ENCODE measurements around the gene HES6. TPM values are rescaled to one million over a fixed set of nuclear protein-coding genes. Genes with fewer than 3 reads are reported as not detected.

HES6 gene
- total RNA-seq, 4 donors from 2014 or later, result 3.8 to 19.5 (median 12.2) TPM

DNA sequence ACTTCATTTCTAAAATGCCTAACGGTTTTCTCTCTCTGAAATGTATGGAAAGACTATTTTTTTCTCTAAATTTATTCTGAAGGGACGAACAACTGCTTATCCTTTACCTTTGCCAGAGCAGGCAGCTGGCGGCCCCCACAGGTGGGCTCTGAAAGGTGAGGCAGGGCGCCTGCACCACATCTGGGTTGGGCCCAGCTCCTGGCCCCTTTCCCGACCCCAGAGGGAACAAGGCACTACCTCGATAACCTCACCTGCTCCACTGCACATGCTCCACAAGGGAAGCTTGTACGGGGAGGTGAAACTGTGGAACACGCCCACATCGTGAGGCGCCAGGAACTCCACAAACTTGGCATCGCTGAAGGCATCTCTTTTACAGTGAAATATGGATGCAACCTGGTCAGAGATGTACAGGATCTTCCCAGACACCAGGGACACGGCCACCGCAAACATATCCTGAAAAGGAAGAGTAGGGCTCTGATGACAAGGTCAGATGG, 31.3 kb upstream of the HES6 start:
- ATAC-seq, result no peak
- H3K27me3 ChIP-seq, result no peaks in the 10 kb centered on the region
- H3K4me3 ChIP-seq, result no peak overlapping the region
- no peaks in the 10 kb centered on the region for H3K4me1 ChIP-seq
- H3K36me3 ChIP-seq, result peaks cover 0 to 99% of the 10 kb centered on the region in 2 donors
- no peak overlapping the region for H3K27ac ChIP-seq
- WGBS, 2 donors (ENCODE audit: low coverage in 1 of 2), result 76 to 83% methylated on average over 2 to 3 of the region's 13 CpGs
- no peaks in the 10 kb centered on the region for H3K9me3 ChIP-seq
- no peak for TF ChIP-seq POLR2A (IDR thresholded peaks at IDR 0.05)
- no peak for TF ChIP-seq POLR2AphosphoS5 (IDR thresholded peaks at IDR 0.05)
- no peak for TF ChIP-seq EP300 (IDR thresholded peaks at IDR 0.05)
- TF ChIP-seq, protein P1, sequence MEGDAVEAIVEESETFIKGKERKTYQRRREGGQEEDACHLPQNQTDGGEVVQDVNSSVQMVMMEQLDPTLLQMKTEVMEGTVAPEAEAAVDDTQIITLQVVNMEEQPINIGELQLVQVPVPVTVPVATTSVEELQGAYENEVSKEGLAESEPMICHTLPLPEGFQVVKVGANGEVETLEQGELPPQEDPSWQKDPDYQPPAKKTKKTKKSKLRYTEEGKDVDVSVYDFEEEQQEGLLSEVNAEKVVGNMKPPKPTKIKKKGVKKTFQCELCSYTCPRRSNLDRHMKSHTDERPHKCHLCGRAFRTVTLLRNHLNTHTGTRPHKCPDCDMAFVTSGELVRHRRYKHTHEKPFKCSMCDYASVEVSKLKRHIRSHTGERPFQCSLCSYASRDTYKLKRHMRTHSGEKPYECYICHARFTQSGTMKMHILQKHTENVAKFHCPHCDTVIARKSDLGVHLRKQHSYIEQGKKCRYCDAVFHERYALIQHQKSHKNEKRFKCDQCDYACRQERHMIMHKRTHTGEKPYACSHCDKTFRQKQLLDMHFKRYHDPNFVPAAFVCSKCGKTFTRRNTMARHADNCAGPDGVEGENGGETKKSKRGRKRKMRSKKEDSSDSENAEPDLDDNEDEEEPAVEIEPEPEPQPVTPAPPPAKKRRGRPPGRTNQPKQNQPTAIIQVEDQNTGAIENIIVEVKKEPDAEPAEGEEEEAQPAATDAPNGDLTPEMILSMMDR (IDR thresholded peaks at IDR 0.05), result no peak

DNA sequence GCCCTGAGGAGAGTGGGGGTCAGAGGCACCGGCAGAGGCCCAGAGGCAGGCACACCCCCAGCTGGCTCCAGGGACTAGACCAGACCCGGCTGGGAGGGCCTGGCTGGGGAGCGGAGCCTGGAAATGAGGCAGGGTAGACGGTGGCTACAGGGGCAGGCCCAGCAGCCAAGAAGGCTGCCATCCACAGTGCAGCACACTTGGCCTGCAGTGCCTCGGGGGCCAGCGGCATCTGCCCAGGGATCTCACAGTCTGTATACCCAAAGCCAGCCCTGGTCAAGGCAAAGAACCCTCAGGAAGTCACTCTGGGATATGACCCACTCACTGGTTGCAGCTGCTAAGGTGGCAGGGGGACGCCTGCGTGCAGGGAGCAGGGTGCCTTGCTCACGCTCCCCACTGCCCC, 30.8 kb upstream of the HES6 start:
- no peak for ATAC-seq
- H3K4me3 ChIP-seq, result no peak overlapping the region
- WGBS, 2 donors (ENCODE audit: low coverage in 1 of 2), result 79 to 100% methylated on average over 2 to 4 of the region's 9 CpGs
- no peaks in the 10 kb centered on the region for H3K9me3 ChIP-seq
- TF ChIP-seq POLR2A (IDR thresholded peaks at IDR 0.05) (no peak), POLR2AphosphoS5 (IDR thresholded peaks at IDR 0.05) (no peak), EP300 (IDR thresholded peaks at IDR 0.05) (no peak)
- TF ChIP-seq, protein P1 (IDR thresholded peaks at IDR 0.05), result no peak
- H3K27me3 ChIP-seq, result no peaks in the 10 kb centered on the region
- no peaks in the 10 kb centered on the region for H3K4me1 ChIP-seq
- H3K27ac ChIP-seq, result no peak overlapping the region
- peaks cover 0 to 99% of the 10 kb centered on the region in 2 donors for H3K36me3 ChIP-seq

- WGBS, 2 donors (ENCODE audit: low coverage in 1 of 2), result 100% methylated on average over 1 to 4 of the region's 6 CpGs
- Histone ChIP-seq H3K27ac (no peak overlapping the region), H3K36me3 (peaks cover 0 to 99% of the 10 kb centered on the region in 2 donors), H3K27me3 (no peaks in the 10 kb centered on the region), H3K9me3 (no peaks in the 10 kb centered on the region), H3K4me1 (peaks cover 0 to 1% (median 0%) of the 10 kb centered on the region in 3 donors), H3K4me3 (no peak overlapping the region)
- ATAC-seq, result no peak
- no peak for TF ChIP-seq POLR2A (IDR thresholded peaks at IDR 0.05)
- TF ChIP-seq EP300 (IDR thresholded peaks at IDR 0.05), result no peak
- no peak for TF ChIP-seq POLR2AphosphoS5 (IDR thresholded peaks at IDR 0.05)
- TF ChIP-seq, protein P1 (IDR thresholded peaks at IDR 0.05), result no peak
These were observed 29.9 kb upstream of the HES6 start for GRCh38 chr2:238269741-238270140.

DNA sequence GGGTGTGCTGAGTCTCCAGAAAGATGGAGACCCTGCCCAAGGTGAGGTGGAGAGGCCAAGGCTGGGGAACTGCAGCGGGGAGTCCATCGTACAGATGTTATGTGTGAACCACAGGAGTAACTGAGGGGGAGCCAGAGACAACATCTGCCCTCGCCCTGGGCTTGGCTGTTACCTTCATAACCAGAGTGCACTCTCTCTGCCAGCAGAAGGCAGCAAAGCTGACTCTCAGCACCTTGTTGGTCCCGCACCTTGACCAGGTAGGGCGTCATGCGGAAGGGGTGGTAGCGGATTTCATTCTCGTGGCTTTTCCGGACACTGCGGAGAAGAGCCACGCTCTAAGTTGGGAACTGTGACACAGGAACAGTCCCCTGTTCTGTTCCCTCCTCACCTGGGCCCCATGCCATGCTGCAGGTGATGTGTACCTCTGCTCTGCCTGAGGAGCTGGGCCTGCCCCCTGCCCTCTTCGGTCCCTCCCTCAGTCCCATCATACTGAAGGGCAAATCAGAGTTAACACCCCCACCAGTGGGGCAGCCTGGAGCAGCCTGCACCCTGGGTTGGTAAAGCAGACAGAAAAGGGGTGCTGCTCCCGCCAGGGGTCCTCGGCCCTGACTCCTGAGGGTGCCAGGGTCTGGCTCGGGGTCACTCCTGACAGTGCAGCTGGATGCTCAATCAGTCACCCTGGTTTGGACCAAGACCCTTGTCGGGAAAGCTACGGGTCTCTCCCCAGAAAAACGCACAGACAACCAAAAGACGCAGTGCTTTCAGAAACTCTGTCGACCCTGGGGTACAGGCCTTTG, 28.2 kb upstream of the HES6 start:
- Histone ChIP-seq H3K27ac (no peak overlapping the region), H3K36me3 (peaks cover 0 to 90% of the 10 kb centered on the region in 2 donors), H3K27me3 (no peaks in the 10 kb centered on the region), H3K9me3 (no peaks in the 10 kb centered on the region), H3K4me1 (peaks cover 0 to 18% (median 10%) of the 10 kb centered on the region in 3 donors), H3K4me3 (no peak overlapping the region)
- WGBS, 2 donors (ENCODE audit: low coverage in 1 of 2), result 86 to 100% methylated on average over 1 to 12 of the region's 20 CpGs
- TF ChIP-seq, protein P1 (IDR thresholded peaks at IDR 0.05), result no peak
- TF ChIP-seq EP300 (IDR thresholded peaks at IDR 0.05) (no peak), POLR2A (IDR thresholded peaks at IDR 0.05) (no peak), POLR2AphosphoS5 (IDR thresholded peaks at IDR 0.05) (no peak)
- ATAC-seq, result no peak

DNA sequence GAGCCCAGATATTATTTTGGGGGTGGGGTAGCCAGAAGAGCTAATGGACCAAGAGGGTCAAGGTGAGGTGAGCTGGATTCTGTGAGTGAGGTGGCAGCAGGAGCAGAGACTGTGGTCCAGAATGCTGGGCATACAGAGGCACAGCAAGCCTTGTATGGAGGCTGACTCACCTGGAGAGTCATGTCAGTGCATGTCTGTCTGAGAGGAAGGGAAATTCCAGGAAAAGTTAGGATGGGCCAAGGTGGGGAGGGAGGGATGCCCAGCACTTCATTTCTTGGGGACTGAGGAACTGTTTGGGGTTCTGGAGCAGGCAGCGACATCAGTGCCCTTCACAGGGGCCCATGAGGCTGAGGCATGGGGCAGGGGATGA, 27.5 kb upstream of the HES6 start:
- H3K4me3 ChIP-seq, result no peak overlapping the region
- peaks cover 0 to 25% (median 14%) of the 10 kb centered on the region in 3 donors for H3K4me1 ChIP-seq
- WGBS, 2 donors (ENCODE audit: low coverage in 1 of 2), result 86% methylated on average over 1 of the region's 1 CpG; no CpG with 5 or more reads in 1 of the 2 donors
- no peaks in the 10 kb centered on the region for H3K9me3 ChIP-seq
- H3K27ac ChIP-seq, result no peak overlapping the region
- H3K36me3 ChIP-seq, result peaks cover 0 to 90% of the 10 kb centered on the region in 2 donors
- no peaks in the 10 kb centered on the region for H3K27me3 ChIP-seq
- TF ChIP-seq, protein P1 (IDR thresholded peaks at IDR 0.05), result no peak
- TF ChIP-seq EP300 (IDR thresholded peaks at IDR 0.05) (no peak), POLR2A (IDR thresholded peaks at IDR 0.05) (no peak), POLR2AphosphoS5 (IDR thresholded peaks at IDR 0.05) (no peak)
- ATAC-seq, result no peak

All from gastroesophageal sphincter (tissue), 4 donors.